ENCODE data around the gene RAB3IL1.

DNA sequence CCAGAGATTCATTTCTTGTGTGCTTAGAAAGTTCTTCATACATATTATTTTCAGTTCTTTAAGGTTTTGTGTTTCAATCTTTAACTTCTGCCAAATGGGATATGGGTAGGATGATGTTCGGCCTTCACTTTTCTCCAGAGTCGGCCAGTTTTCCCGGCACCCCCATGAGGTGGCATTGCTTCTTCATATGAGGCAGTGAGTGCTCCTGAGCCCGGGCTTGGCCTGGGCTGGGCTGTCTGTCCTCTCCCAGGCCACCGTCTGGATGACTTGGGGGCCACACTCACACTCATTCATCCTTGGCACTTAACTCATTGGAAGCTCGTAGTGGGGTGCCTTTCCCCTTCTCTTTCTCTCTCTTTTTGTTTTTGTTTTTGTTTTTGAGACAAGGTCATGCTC, 65.5 kb downstream of the RAB3IL1 start:
- TF ChIP-seq, protein P1, sequence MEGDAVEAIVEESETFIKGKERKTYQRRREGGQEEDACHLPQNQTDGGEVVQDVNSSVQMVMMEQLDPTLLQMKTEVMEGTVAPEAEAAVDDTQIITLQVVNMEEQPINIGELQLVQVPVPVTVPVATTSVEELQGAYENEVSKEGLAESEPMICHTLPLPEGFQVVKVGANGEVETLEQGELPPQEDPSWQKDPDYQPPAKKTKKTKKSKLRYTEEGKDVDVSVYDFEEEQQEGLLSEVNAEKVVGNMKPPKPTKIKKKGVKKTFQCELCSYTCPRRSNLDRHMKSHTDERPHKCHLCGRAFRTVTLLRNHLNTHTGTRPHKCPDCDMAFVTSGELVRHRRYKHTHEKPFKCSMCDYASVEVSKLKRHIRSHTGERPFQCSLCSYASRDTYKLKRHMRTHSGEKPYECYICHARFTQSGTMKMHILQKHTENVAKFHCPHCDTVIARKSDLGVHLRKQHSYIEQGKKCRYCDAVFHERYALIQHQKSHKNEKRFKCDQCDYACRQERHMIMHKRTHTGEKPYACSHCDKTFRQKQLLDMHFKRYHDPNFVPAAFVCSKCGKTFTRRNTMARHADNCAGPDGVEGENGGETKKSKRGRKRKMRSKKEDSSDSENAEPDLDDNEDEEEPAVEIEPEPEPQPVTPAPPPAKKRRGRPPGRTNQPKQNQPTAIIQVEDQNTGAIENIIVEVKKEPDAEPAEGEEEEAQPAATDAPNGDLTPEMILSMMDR (IDR thresholded peaks at IDR 0.05), result no peak
- TF ChIP-seq POLR2A (IDR thresholded peaks at IDR 0.05), result no peak

Data from heart left ventricle (tissue), 13 donors.